A549 (cell line): Measurements from ENCODE around the gene OVCH2. TPM values are rescaled to one million over a fixed set of nuclear protein-coding genes. Genes with fewer than 3 reads are reported as not detected.

ENCODE experiments used
- ATAC-seq, 2 experiments: fragments of 200-7000 bp in 1 of 2; fragments of >200 bp in 1 of 2; cut with Nextera tagmentation in 1 of 2; cut with Tn5 transposase in 1 of 2; 3 replicates each; pipeline versions ENCODE4 v1.8.0 to v1.9.1; 2018 to 2020; ENCODE audit warnings: mild to moderate bottlenecking in 1 of 2, moderate library complexity in 1 of 2
- CTCF ChIA-PET: fragments of 300-600 bp; sonication (Branson Sonifier 250); formaldehyde crosslinking; extraction: SDS; loops from one replicate; lab custom pipeline; 2021; ENCODE audit warnings: antibody characterized with exemption, inconsistent platforms; lab: Yijun Ruan, JAX
- POLR2A ChIA-PET: fragments of 350-600 bp; formaldehyde crosslinking; extraction: SDS; loops from one replicate; lab custom pipeline; 2021; ENCODE audit warnings: antibody characterized with exemption, inconsistent platforms; lab: Yijun Ruan, JAX
- DNase-seq, 2 experiments: peaks; one replicate each; pipeline versions ENCODE4 v3.0.0 to v3.0.0-alpha.2; 2011 to 2016; ENCODE audit warnings: low read depth in 1 of 2, low spot score in 1 of 2
- FAIRE-seq: peaks from 2 replicates; lab custom pipeline; 2011; peaks lifted over from hg19 to GRCh38; lab: Jason Lieb, UNC
- H3K27ac ChIP-seq, 2 experiments: fragments of >200 bp; sonication (Bioruptor Twin); formaldehyde crosslinking; 3 replicates each; pipeline ENCODE4 v1.5.1; 2016 to 2017
- H3K4me1 ChIP-seq: fragments of >200 bp; sonication (Bioruptor Twin); formaldehyde crosslinking; 3 replicates; pipeline ENCODE4 v1.6.1; 2016
- H3K4me2 ChIP-seq: fragments of >200 bp; sonication (Bioruptor Twin); formaldehyde crosslinking; 3 replicates; pipeline ENCODE4 v1.6.1; 2016
- H3K4me3 ChIP-seq: fragments of >200 bp; sonication (Bioruptor Twin); formaldehyde crosslinking; 3 replicates; pipeline ENCODE4 v1.5.1; 2016
- H3K9me3 ChIP-seq: fragments of >200 bp; sonication (Bioruptor Twin); formaldehyde crosslinking; 3 replicates; pipeline ENCODE4 v1.6.1; 2016
- BHLHE40 ChIP-seq: IDR thresholded peaks from 2 replicates; pipeline ENCODE4 v1.6.1; 2012; ENCODE audit warnings: low read depth, low read length, inconsistent platforms
- CBX2 ChIP-seq: fragments of 200-600 bp; sonication (generic); IDR thresholded peaks from 2 replicates; pipeline ENCODE4 v1.6.1; 2016; ENCODE audit warnings: low read depth, mild to moderate bottlenecking, borderline replicate concordance
- CEBPB ChIP-seq, 2 experiments: fragments of >200 bp in 1 of 2; sonication (Bioruptor Twin) in 1 of 2; formaldehyde crosslinking in 1 of 2; IDR thresholded peaks; 2 replicates each; pipeline ENCODE4 v1.6.1; 2012 to 2016
- EHMT2 ChIP-seq: fragments of 200-600 bp; sonication (generic); IDR thresholded peaks from 2 replicates; pipeline ENCODE4 v1.6.1; 2016; ENCODE audit warnings: antibody characterized with exemption, low read depth, mild to moderate bottlenecking, moderate library complexity
- EP300 ChIP-seq, 2 experiments: fragments of >200 bp; sonication (Bioruptor Twin); formaldehyde crosslinking; IDR thresholded peaks; 2 replicates in 1 of 2; 3 replicates in 1 of 2; pipeline ENCODE4 v1.6.1; 2016 to 2017
- FOXS1 ChIP-seq: fragments of 250-450 bp; sonication (Bioruptor Pico); IDR thresholded peaks from 2 replicates; pipeline ENCODE4 v1.5.0; 2020; ENCODE audit warnings: mild to moderate bottlenecking, moderate library complexity
- HES2 ChIP-seq: fragments of >200 bp; sonication (Bioruptor Twin); formaldehyde crosslinking; IDR thresholded peaks from 2 replicates; pipeline ENCODE4 v1.6.1; 2016
- HMGXB4 ChIP-seq: fragments of 250-450 bp; sonication (Bioruptor Pico); IDR thresholded peaks from 2 replicates; pipeline ENCODE4 v1.5.0; 2021; ENCODE audit warnings: mild to moderate bottlenecking, moderate library complexity, borderline replicate concordance
- HOXA7 ChIP-seq: fragments of 250-450 bp; sonication (Bioruptor Pico); IDR thresholded peaks from 2 replicates; pipeline ENCODE4 v1.5.0; 2020; ENCODE audit warnings: mild to moderate bottlenecking, moderate library complexity
- HOXB13 ChIP-seq: fragments of 250-450 bp; sonication (Bioruptor Pico); IDR thresholded peaks from 2 replicates; pipeline ENCODE4 v1.5.0; 2020; ENCODE audit warnings: low read depth, mild to moderate bottlenecking, moderate library complexity
- HOXB5 ChIP-seq: fragments of 250-450 bp; sonication (Bioruptor Pico); IDR thresholded peaks from 2 replicates; pipeline ENCODE4 v1.5.0; 2020; ENCODE audit warnings: mild to moderate bottlenecking, moderate library complexity
- JUN ChIP-seq, 2 experiments: fragments of >200 bp; sonication (Bioruptor Twin); formaldehyde crosslinking; IDR thresholded peaks; 2 replicates in 1 of 2; 3 replicates in 1 of 2; pipeline ENCODE4 v1.6.1; 2016 to 2017
- JUNB ChIP-seq: fragments of >200 bp; sonication (Bioruptor Twin); formaldehyde crosslinking; IDR thresholded peaks from 2 replicates; pipeline ENCODE4 v1.6.1; 2016
- KDM1A ChIP-seq: fragments of 200-600 bp; sonication (generic); IDR thresholded peaks from 2 replicates; pipeline ENCODE4 v1.6.1; 2016; ENCODE audit warnings: low read depth, mild to moderate bottlenecking
- NFE2L2 ChIP-seq: fragments of 150-350 bp; conservative IDR thresholded peaks from 2 replicates; pipeline ENCODE4 v1.6.1; 2014; ENCODE audit warnings: low read length
- NPAS2 ChIP-seq: fragments of 250-450 bp; sonication (Bioruptor Pico); IDR thresholded peaks from 2 replicates; pipeline ENCODE4 v1.8.0; 2022; ENCODE audit warnings: mild to moderate bottlenecking, moderate library complexity, borderline replicate concordance
- RCOR1 ChIP-seq: fragments of 150-350 bp; IDR thresholded peaks from 2 replicates; pipeline ENCODE4 v1.6.1; 2014; ENCODE audit warnings: antibody characterized with exemption, low read length, low read depth
- RNF2 ChIP-seq: fragments of 200-600 bp; sonication (generic); IDR thresholded peaks from 2 replicates; pipeline ENCODE4 v1.6.1; 2016; ENCODE audit warnings: low read depth, mild to moderate bottlenecking, antibody characterized with exemption, moderate library complexity, borderline replicate concordance
- SMC3 ChIP-seq: fragments of >200 bp; sonication (Bioruptor Twin); formaldehyde crosslinking; IDR thresholded peaks from 3 replicates; pipeline ENCODE4 v1.6.1; 2018; ENCODE audit warnings: inconsistent platforms
- SREBF2 ChIP-seq: fragments of 450-650 bp; IDR thresholded peaks from 2 replicates; pipeline ENCODE4 v1.6.1; 2014; ENCODE audit warnings: mild to moderate bottlenecking, moderate library complexity
- TP53 ChIP-seq: fragments of 250-450 bp; sonication (Bioruptor Pico); IDR thresholded peaks from 2 replicates; pipeline ENCODE4 v1.5.0; 2021; ENCODE audit warnings: mild to moderate bottlenecking, moderate library complexity
- WGBS: methylation state at CpG from one replicate; pipeline ENCODE4 v1.1.6; 2017; ENCODE audit errors: missing lambda C conversion rate; 5-methylcytosine and 5-hydroxymethylcytosine counted together
- polyA plus RNA-seq, 4 experiments: library from polyadenylated mRNA; depleted of rRNA in 3 of 4; stranded (reverse); fragments of >200 nt; fragmentation: RNase III in 1 of 4; extraction: RNeasy Plus Mini Kit Qiagen cat#74134 plus additional on column Dnase treatment in 1 of 4; gene quantifications; 2 replicates in 3 of 4; 3 replicates in 1 of 4; pipeline ENCODE4 v1.2.3, GENCODE V29; 2011 to 2017
- TF ChIP-seq, protein P1 (sequence below): IDR thresholded peaks from 2 replicates; pipeline ENCODE4 v1.6.1; 2012
- TF ChIP-seq, protein P2 (sequence below): fragments of 250-450 bp; sonication (Bioruptor Pico); IDR thresholded peaks from 2 replicates; pipeline ENCODE4 v1.5.0; 2020; ENCODE audit warnings: low read depth, mild to moderate bottlenecking, moderate library complexity

Gene OVCH2
- polyA plus RNA-seq, 2 of the 4 experiments (the other 2 are of a cell fraction) = not detected

- POLR2A ChIA-PET = no interaction called here
- 96% methylated on average over 4 of the region's 4 CpGs for WGBS
Observed at GRCh38 chr11:7654195-7654705, 52.0 kb downstream of the OVCH2 start.

DNA sequence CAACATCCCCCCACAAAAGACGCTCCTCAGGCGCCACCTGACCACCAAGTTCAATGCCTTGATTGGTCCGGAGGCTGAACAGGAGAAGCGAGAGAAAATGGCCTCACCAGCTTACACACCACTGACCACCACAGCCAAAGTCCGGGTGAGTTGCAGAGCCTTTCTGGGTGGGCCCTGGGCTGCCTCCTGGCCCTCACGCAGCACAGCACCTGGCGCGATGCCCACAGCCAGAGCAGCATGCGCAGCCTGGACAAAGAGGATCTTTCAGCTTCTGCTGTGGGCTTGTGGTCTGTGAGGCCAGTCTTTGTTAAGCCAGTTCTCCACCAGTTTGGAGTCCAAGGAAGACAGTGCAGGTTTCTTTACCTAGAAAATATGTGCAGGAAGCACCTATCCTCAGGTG, 54.6 kb downstream of the OVCH2 start:
- 96% methylated on average over 7 of the region's 9 CpGs for WGBS
- no peak for ATAC-seq
- no peaks in the 10 kb centered on the region for H3K9me3 ChIP-seq
- no peak for TF ChIP-seq FOXS1 (CRISPR knock-in tag)
- TF ChIP-seq TP53 (CRISPR knock-in tag) = no peak
- TF ChIP-seq JUNB = no peak
- CTCF ChIA-PET = interaction anchor here (1.2 to 11.4 kb wide), 6 partner anchors 14 to 139 kb away, joined by 3 to 290 read pairs (median 11); partner anchors contain the start of gene PPFIBP2
- DNase-seq = no peak
- no peak overlapping the region for H3K4me2 ChIP-seq
- no peak overlapping the region for H3K4me3 ChIP-seq
- 0 out of 3 replicates have a peak, but pooled peaks cover 3% of the 10 kb centered on the region for H3K4me1 ChIP-seq
- FAIRE-seq = no peak
- POLR2A ChIA-PET = no interaction called here
- no peak overlapping the region for H3K27ac ChIP-seq

More at GRCh38 chr11:7654195-7654705, 52.0 kb downstream of the OVCH2 start:
- peaks cover 5% of the 10 kb centered on the region; the same call in 2 of the 3 replicates for H3K4me1 ChIP-seq
- no peak for DNase-seq
- H3K9me3 ChIP-seq = no peaks in the 10 kb centered on the region
- no peak for ATAC-seq
- TF ChIP-seq JUN (IDR thresholded peaks at IDR 0.05) (no peak), HOXA7 (no peak), EHMT2 (no peak), HOXB13 (CRISPR knock-in tag) (no peak), RNF2 (no peak), SMC3 (no peak), EP300 (IDR thresholded peaks at IDR 0.05) (no peak), NFE2L2 (no peak), CEBPB (IDR thresholded peaks at IDR 0.05) (no peak)
- TF ChIP-seq, all 56 proteins: peak for 0
- H3K27ac ChIP-seq = no peak overlapping the region
- CTCF ChIA-PET = interaction anchor here (0.6 to 11.4 kb wide), 7 partner anchors 11 to 142 kb away, joined by 3 to 290 read pairs (median 16); partner anchors contain the start of gene PPFIBP2
- H3K4me2 ChIP-seq = no peak overlapping the region
- no peak for FAIRE-seq
- no peak overlapping the region for H3K4me3 ChIP-seq

DNA sequence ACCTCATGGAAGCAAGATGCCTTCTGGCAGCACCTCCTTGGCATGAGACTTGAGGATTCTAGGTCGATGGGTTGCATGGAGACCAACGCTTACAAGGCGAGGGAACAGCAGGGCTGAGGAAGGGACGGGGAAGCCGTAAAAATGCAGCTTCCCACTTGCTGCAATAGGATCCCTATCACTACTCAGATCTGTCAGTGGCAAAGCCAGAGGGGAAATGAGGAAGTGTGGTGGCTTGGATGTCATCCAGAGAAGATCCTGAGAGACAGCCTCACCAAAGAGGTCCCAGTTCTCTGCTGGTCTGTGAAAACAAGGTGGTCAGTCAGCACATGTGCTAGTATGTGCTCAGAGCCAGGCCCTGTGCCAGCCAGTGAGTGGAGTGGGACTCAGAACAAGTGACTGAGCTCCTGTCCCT, 55.1 kb downstream of the OVCH2 start:
- no peak overlapping the region for H3K27ac ChIP-seq
- H3K4me2 ChIP-seq = no peak overlapping the region
- ChIA-PET CTCF (interaction anchor here (0.6 to 11.4 kb wide), 7 partner anchors 15 to 553 kb away, joined by 3 to 290 read pairs (median 6); partner anchors contain the start of gene PPFIBP2), POLR2A (no interaction called here)
- ATAC-seq (no peak), FAIRE-seq (no peak), DNase-seq (no peak)
- H3K9me3 ChIP-seq = no peaks in the 10 kb centered on the region
- WGBS = 86% methylated on average over 5 of the region's 5 CpGs
- TF ChIP-seq, protein P1, sequence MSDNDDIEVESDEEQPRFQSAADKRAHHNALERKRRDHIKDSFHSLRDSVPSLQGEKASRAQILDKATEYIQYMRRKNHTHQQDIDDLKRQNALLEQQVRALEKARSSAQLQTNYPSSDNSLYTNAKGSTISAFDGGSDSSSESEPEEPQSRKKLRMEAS = no peak
- H3K4me3 ChIP-seq = no peak overlapping the region
- 0 out of 3 replicates have a peak, but pooled peaks cover 3% of the 10 kb centered on the region for H3K4me1 ChIP-seq

DNA sequence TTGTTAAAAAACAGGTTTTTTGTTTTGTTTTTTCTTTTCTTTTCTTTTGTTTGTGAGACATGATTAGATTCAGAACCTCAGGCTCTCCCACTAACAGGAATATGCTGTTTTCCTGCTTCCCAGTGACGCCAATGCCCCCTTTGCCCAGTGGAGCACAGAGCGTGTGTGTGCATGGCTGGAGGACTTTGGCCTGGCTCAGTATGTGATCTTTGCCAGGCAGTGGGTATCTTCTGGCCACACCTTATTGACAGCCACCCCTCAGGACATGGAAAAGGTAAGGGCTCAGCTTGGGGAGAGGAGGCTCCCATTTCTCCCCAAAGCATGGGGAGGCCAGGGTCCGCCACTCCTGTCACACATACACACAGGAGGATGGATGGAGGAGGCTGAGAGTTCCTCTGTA, 58.0 kb downstream of the OVCH2 start:
- POLR2A ChIA-PET = no interaction called here
- 97% methylated on average over 3 of the region's 3 CpGs for WGBS
- no peak overlapping the region for H3K27ac ChIP-seq
- FAIRE-seq (no peak), DNase-seq (no peak), ATAC-seq (no peak)
- no peak overlapping the region for H3K4me3 ChIP-seq
- no peak overlapping the region for H3K4me2 ChIP-seq
- no peak for TF ChIP-seq HOXA7
- TF ChIP-seq SREBF2 = no peak
- H3K9me3 ChIP-seq = no peaks in the 10 kb centered on the region
- CTCF ChIA-PET = interaction anchor here (1.6 to 11.4 kb wide), 4 partner anchors 11 to 136 kb away, joined by 5 to 290 read pairs (median 10); no protein-coding TSS in a partner anchor
- H3K4me1 ChIP-seq = 0 out of 3 replicates have a peak, but pooled peaks cover 3% of the 10 kb centered on the region

GRCh38 chr11:7646866-7647265, 59.4 kb downstream of the OVCH2 start:
- Histone ChIP-seq H3K4me2 (no peak overlapping the region), H3K4me3 (no peak overlapping the region), H3K27ac (no peak overlapping the region), H3K4me1 (0 out of 3 replicates have a peak, but pooled peaks cover 3% of the 10 kb centered on the region), H3K9me3 (no peaks in the 10 kb centered on the region)
- DNase-seq (no peak), ATAC-seq (no peak), FAIRE-seq (no peak)
- 83% methylated on average over 2 of the region's 2 CpGs for WGBS
- POLR2A ChIA-PET = no interaction called here
- CTCF ChIA-PET = interaction anchor here (0.7 to 11.4 kb wide), 5 partner anchors 10 to 116 kb away, joined by 3 to 290 read pairs (median 16); no protein-coding TSS in a partner anchor
- no peak for TF ChIP-seq NPAS2
- TF ChIP-seq HOXB13 (CRISPR knock-in tag) = no peak
- TF ChIP-seq, protein P2, sequence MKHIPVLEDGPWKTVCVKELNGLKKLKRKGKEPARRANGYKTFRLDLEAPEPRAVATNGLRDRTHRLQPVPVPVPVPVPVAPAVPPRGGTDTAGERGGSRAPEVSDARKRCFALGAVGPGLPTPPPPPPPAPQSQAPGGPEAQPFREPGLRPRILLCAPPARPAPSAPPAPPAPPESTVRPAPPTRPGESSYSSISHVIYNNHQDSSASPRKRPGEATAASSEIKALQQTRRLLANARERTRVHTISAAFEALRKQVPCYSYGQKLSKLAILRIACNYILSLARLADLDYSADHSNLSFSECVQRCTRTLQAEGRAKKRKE (CRISPR knock-in tag) = no peak
- TF ChIP-seq HOXB5 (CRISPR knock-in tag) = no peak
- TF ChIP-seq HMGXB4 (CRISPR knock-in tag) = no peak
- no peak for TF ChIP-seq CBX2
- TF ChIP-seq BHLHE40 = no peak
- TF ChIP-seq RCOR1 = no peak
- TF ChIP-seq NFE2L2 = no peak
- no peak for TF ChIP-seq CEBPB (IDR thresholded peaks at IDR 0.05)
- TF ChIP-seq KDM1A = no peak
- no peak for TF ChIP-seq HES2
- TF ChIP-seq FOXS1 (CRISPR knock-in tag) = no peak
